IMR-90 (cell line): ENCODE data around the gene LCNL1.

Experiments
- BHLHE40 ChIP-seq: fragments of 150-350 bp; IDR thresholded peaks from 2 replicates; pipeline ENCODE4 v1.6.1; 2016; ENCODE audit warnings: mild to moderate bottlenecking, low read depth, low read length
- FOS ChIP-seq: fragments of 150-350 bp; IDR thresholded peaks from 2 replicates; pipeline ENCODE4 v1.6.1; 2016; ENCODE audit warnings: low read depth, low read length
- MAFK ChIP-seq: IDR thresholded peaks from 2 replicates; pipeline ENCODE4 v1.6.1; 2012; ENCODE audit warnings: low read depth, low read length, improper control_type of control experiment
- POLR2A ChIP-seq: IDR thresholded peaks from 2 replicates; pipeline ENCODE4 v1.6.1; 2012; ENCODE audit warnings: mild to moderate bottlenecking, low read depth, low read length
- RAD21 ChIP-seq: IDR thresholded peaks from 2 replicates; pipeline ENCODE4 v1.6.1; 2012; ENCODE audit warnings: low read length, improper control_type of control experiment
- RCOR1 ChIP-seq: IDR thresholded peaks from 2 replicates; pipeline ENCODE4 v1.6.1; 2012; ENCODE audit warnings: mild to moderate bottlenecking, low read length, improper control_type of control experiment; ENCODE audit not compliant: insufficient replicate concordance
- SMC3 ChIP-seq: fragments of 150-350 bp; IDR thresholded peaks from 2 replicates; pipeline ENCODE4 v1.6.1; 2016; ENCODE audit warnings: low read depth, mild to moderate bottlenecking, antibody characterized with exemption, low read length, moderate library complexity
- TF ChIP-seq, protein P1 (sequence below): conservative IDR thresholded peaks from 2 replicates; pipeline ENCODE4 v1.5.1; 2012; ENCODE audit warnings: mild to moderate bottlenecking, low read depth, low read length, improper control_type of control experiment

GRCh38 chr9:136940526-136941230, 42.1 kb upstream of the LCNL1 start:
- TF ChIP-seq RCOR1: no peak
- TF ChIP-seq, protein P1, sequence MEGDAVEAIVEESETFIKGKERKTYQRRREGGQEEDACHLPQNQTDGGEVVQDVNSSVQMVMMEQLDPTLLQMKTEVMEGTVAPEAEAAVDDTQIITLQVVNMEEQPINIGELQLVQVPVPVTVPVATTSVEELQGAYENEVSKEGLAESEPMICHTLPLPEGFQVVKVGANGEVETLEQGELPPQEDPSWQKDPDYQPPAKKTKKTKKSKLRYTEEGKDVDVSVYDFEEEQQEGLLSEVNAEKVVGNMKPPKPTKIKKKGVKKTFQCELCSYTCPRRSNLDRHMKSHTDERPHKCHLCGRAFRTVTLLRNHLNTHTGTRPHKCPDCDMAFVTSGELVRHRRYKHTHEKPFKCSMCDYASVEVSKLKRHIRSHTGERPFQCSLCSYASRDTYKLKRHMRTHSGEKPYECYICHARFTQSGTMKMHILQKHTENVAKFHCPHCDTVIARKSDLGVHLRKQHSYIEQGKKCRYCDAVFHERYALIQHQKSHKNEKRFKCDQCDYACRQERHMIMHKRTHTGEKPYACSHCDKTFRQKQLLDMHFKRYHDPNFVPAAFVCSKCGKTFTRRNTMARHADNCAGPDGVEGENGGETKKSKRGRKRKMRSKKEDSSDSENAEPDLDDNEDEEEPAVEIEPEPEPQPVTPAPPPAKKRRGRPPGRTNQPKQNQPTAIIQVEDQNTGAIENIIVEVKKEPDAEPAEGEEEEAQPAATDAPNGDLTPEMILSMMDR: no peak
- no peak for TF ChIP-seq FOS
- no peak for TF ChIP-seq POLR2A
- no peak for TF ChIP-seq SMC3
- TF ChIP-seq RAD21: no peak
- TF ChIP-seq MAFK: no peak
- TF ChIP-seq BHLHE40: no peak
